Measurements from ENCODE around the gene GRIA3.
"Not testable (repeated sequence)": the region's sequence is repeated elsewhere in the genome, so short reads cannot be mapped to it uniquely, and the experiment has no call there.

The GRIA3 gene

GRCh38 chrX:123282241-123282640, 98.2 kb downstream of the GRIA3 start:
- DNase-seq = no peak

- not testable (repeated sequence) for DNase-seq
These were observed 99.3 kb downstream of the GRIA3 start for GRCh38 chrX:123283407-123283806.

GRCh38 chrX:123291623-123292022, 107.5 kb downstream of the GRIA3 start:
- no peak for DNase-seq

GRCh38 chrX:123298026-123298425, 113.9 kb downstream of the GRIA3 start:
- DNase-seq = no peak

- no peak for DNase-seq
These were observed 119.4 kb downstream of the GRIA3 start for GRCh38 chrX:123303429-123303828.

- no peak for DNase-seq
These were observed 124.6 kb downstream of the GRIA3 start for GRCh38 chrX:123308658-123309057.

GRCh38 chrX:123310112-123310511, 126.0 kb downstream of the GRIA3 start:
- no peak for DNase-seq

GRCh38 chrX:123311486-123311885, 127.4 kb downstream of the GRIA3 start:
- no peak for DNase-seq

- DNase-seq = no peak
These were observed 129.4 kb downstream of the GRIA3 start for GRCh38 chrX:123313486-123313885.

GRCh38 chrX:123320622-123321021, 136.5 kb downstream of the GRIA3 start:
- DNase-seq = no peak

GRCh38 chrX:123322536-123322935, 138.5 kb downstream of the GRIA3 start:
- DNase-seq = no peak

- no peak for DNase-seq
These were observed 140.5 kb downstream of the GRIA3 start for GRCh38 chrX:123324625-123325024.

- DNase-seq = no peak
These were observed 146.3 kb downstream of the GRIA3 start for GRCh38 chrX:123330229-123330942.

GRCh38 chrX:123331349-123331748, 147.3 kb downstream of the GRIA3 start:
- DNase-seq = no peak

GRCh38 chrX:123331859-123332258, 147.8 kb downstream of the GRIA3 start:
- DNase-seq = no peak

- no peak for DNase-seq
These were observed 152.6 kb downstream of the GRIA3 start for GRCh38 chrX:123336666-123337065.

- DNase-seq = no peak
These were observed 154.0 kb downstream of the GRIA3 start for GRCh38 chrX:123337886-123338639.

GRCh38 chrX:123339221-123339905, 155.3 kb downstream of the GRIA3 start:
- no peak for DNase-seq

GRCh38 chrX:123340696-123341095, 156.6 kb downstream of the GRIA3 start:
- no peak for DNase-seq

- no peak for DNase-seq
These were observed 164.4 kb downstream of the GRIA3 start for GRCh38 chrX:123348468-123348867.

- no peak for DNase-seq
These were observed 166.1 kb downstream of the GRIA3 start for GRCh38 chrX:123350226-123350625.

GRCh38 chrX:123357941-123358340, 173.9 kb downstream of the GRIA3 start:
- DNase-seq = no peak

- DNase-seq = no peak
These were observed 174.4 kb downstream of the GRIA3 start for GRCh38 chrX:123358457-123358856.

GRCh38 chrX:123361371-123361770, 177.3 kb downstream of the GRIA3 start:
- DNase-seq = no peak

All from activated CD4-positive, CD25-positive, alpha-beta regulatory T cell treated with anti-CD3 and anti-CD28 coated beads, Interleukin-2, amount 50 U/mL, for 72 hours (primary cell).